Measurements from ENCODE around the gene VAPA.

VAPA gene

DNA sequence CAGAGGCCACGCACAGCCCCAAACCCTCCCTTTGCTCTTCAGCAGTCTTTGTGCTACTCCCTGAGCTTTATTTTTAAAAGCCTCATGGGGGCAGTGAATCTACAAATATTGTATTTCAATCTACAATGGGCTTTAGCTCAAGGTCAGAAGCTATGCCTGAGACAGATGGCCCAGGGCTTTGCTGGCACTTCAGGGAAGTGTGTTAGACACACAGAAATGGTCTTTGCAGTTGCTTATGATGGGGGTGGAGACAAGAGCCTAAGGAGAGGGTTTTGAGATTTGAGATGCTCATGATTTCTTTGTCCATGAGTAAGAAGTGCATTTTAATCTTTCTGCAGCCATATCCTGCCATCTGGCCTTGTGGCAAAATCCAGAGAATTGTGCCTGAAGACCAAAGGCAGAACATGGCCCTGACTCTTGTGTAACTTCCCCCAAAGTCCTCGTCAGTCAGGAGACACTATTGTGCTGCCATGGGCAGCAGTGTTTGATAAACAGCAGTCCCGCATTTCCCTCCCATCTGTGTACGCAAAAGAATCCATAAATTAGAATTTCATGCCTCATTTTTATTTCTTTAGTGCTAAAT, 92.6 kb downstream of the VAPA start:
- DNase-seq (ENCODE audit: low spot score), result no peak

DNA sequence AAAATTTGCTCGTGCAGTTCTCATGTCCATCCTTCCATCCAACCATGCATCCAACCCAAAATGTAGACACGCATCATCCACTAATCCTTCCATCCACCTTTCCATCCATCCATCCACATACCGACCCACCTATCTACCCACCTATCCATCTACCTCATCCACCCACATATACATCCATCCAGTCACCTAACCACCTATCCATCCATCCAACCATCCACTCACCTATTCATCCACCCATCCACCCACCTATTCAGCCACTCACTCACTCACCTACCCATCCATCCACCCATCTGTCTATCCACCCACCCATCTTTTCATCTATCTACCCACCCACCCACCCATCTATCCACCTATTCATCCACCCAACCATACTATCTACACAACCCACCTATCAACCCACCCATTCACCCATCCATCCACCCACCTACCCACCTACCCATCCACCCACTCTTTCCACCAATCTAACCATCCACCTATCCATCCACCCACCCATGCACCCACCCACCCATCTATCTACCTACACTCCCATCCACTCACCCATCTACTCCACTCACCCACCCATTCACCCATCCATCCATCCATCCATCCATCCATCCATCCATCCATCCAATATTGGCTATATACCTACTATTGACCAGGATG, 94.3 kb downstream of the VAPA start:
- no peak for DNase-seq (ENCODE audit: low spot score)

Measured in HuH-7.5 (cell line).